DLD1 (cell line): ENCODE results near the gene CFAP299.
"Not testable (repeated sequence)": the region's sequence is repeated elsewhere in the genome, so short reads cannot be mapped to it uniquely, and the experiment has no call there.

Experiments
- in situ Hi-C: cut with HindIII; loops from 2 replicates; pipeline ENCODE4 v1.10.0; 2017; ENCODE audit warnings: low sequenced_read_pairs

Gene CFAP299

GRCh38 chr4:80578001-80578400 lies 242.5 kb downstream of the CFAP299 start:
- in situ Hi-C loops, result no loop called here

- in situ Hi-C loops, result no loop called here
Measured at GRCh38 chr4:80585542-80585941, 250.0 kb downstream of the CFAP299 start.

- in situ Hi-C loops, result no loop called here
Measured at GRCh38 chr4:80586716-80587115, 251.2 kb downstream of the CFAP299 start.

DNA sequence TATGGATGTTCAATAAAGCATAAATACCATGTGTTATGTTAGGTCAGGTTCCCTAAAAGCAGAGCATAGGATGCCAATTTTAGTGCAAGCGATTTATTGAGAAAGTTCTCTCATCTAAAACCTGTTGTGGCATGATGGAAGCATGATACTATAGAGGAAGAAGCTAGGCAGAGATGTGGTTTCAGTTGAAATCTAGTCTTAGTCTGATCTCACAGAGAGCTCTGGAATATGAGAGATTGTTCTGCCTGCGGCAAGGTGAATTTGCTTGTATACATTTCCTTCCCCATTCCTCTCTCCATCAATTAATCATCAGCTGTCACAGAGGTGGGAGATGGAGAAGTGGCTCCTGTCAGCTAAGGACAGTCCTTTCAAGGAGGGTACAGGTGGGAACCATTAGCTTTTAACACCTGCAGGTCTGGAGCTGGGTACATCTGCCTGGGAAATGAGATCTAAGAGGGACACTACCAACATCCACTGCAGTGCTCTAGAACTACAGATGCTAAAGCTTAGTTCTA lies 252.4 kb downstream of the CFAP299 start:
- in situ Hi-C loops, result no loop called here

GRCh38 chr4:80592950-80593349 lies 257.4 kb downstream of the CFAP299 start:
- in situ Hi-C loops, result no loop called here

DNA sequence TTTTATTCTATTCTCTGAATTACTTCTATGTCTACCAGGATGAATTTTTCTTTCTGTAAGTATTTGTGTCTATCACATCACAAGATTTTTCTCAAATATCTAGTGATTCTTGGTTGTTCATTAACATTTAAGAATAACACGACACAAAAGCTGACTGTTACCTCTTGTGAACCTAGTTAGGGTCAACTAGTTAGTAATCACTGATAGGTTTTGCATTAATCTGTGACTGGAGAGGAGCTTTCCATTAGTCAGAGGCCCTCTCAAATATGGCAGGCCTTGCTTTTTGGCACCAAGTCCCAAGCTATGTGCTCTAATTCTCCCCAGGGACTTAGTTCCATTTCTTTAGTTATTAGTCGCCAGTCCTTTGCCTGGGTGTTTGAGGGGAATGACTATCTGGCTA lies 259.2 kb downstream of the CFAP299 start:
- in situ Hi-C loops, result no loop called here

DNA sequence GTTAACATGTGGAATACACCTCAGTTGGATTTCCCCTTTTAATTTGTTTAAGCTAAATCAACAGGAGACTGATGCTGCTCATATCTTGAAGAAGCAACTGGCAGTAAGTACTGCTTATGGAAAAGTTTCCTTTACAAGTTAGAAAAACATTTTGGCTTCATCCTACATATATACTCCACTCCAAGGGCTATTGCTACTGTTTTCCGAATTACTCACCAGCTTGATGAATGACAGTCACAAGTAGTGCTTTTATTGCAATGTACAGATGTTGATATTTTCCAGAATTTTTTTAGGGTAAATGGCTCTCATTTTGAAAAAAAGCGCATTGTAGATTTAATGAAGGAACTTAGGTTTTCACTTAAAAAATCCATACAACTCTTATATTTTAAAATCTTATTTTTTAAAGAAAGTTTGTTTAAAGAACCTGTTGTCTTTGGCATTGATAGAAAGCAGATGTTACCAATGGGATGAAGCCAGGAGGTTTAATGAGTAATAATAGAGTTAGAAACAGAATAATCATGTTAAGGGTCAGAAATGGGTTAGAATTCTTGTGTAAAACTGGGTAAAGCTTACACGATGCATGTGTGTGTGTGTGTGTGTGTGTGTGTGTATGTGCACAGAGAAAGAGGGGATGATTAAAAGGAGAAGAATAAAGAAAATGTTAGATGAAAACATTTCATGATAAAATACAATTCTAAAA lies 272.9 kb downstream of the CFAP299 start:
- in situ Hi-C loops, result no loop called here

DNA sequence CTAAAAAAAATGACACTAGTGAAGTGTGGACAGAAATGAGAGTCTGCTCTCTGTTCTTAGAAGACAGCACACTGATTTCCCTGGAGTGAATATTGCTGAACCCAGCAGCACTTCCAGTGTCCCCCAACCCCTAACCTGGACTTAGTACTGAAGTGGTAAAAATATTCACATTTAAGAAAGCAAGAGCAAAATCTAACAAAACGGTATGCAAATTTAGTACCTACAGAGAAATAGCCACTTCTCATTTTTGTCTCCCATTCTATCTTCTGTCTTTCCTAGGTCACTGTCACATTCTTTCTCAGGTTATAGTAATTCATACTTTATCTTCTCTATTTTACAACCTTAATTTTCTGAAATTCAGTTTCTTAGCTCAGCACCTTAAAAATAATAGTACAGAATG lies 274.7 kb downstream of the CFAP299 start:
- in situ Hi-C loops, result no loop called here

DNA sequence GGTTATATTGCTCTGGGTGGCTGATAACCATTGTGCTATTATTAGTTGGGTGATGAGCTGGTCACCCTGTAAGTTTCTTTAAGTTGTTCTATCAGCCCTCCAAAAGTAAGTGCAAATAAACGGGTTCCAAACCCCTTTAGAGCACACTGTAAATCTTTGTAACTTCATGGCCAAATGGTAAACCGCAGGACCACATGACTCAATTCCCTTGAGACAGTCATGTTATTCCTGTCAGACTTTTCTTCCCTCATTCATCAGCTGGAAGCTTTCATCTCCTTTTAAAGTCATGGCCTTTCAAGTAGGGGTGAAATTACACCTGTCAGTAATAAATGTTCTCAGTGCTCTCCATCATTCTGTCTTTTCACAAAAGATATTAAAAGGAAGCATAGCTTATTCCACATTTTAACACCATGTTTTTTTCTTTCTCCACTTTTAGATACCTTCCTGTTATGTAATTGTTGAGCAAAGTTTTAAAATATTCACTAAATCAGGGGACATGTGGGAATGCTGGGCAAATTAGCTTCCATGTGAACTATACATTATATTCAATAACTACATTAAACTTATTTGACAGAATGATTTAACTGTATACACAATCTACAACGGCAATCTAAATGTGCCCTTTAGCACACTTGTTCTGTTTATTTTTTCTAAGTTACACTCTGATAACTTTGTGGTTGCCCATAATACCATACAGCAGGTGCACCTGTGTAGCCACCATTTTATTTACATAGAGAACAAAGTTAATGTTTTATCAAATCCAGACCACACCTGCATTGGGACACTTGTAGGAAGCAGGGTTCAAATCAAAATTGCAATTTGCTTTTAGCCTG lies 275.5 kb downstream of the CFAP299 start:
- in situ Hi-C loops, result no loop called here

DNA sequence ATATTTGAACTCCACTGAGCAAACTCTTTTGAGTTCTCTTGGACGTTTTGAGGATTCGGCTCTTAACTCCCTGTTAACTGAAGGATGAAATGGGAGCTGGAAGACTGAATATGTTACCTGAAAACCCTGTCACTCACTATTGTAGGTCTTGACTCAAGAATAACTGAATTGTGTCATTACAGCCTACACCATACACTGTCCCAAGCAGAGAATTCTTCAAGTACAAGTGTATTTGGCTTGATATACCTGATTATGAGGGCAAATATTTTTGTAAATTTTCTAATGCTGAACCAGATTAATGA lies 276.1 kb downstream of the CFAP299 start:
- in situ Hi-C loops, result no loop called here

GRCh38 chr4:80613470-80613869 lies 277.9 kb downstream of the CFAP299 start:
- in situ Hi-C loops, result no loop called here

- in situ Hi-C loops, result no loop called here
Measured at GRCh38 chr4:80614319-80614718, 278.8 kb downstream of the CFAP299 start.

DNA sequence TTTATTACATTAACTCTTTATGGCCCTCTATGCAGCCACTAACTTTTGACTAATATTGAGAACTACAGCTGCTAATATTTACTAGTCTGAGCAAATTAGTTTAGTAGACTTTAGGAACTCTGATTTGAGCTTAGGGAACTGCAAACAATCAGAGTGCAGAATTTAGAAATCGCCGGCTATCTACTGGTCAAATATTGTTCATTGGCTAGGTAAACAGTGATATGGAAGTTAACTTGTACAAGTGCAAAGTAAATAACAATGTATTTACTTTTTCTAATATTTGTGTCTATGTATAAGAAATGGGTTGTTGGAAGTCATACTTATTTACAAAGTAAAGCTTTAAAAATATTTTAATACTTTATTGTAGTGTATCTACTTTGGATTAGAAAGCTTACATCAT lies 279.6 kb downstream of the CFAP299 start:
- in situ Hi-C loops, result no loop called here

DNA sequence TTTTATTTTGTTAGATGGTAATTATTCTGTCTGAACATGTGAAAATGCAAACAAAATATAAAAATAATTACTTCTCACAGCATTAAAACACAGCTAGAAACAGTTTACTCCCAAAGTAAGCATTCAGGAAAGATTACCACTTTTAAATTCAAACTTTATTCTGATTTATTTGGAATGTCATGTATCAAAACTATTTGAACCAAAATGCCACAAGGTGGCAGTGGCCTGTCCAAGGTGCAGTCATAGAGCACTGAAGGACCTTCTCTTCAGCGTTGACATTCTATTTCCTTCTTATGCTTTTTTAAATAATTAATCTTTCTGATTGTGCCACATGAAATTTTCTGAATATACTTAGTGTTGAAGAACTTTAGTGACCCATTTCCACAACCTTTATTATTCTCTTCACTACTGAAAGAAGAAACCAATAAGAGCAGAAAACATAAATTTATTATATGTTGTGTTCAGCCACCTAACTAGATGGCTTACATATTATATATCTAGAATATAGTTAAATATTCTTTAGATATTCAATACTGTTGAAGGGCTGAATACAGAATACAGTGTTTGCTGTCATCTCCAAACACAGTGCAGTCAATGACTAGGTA lies 283.6 kb downstream of the CFAP299 start:
- in situ Hi-C loops, result no loop called here

DNA sequence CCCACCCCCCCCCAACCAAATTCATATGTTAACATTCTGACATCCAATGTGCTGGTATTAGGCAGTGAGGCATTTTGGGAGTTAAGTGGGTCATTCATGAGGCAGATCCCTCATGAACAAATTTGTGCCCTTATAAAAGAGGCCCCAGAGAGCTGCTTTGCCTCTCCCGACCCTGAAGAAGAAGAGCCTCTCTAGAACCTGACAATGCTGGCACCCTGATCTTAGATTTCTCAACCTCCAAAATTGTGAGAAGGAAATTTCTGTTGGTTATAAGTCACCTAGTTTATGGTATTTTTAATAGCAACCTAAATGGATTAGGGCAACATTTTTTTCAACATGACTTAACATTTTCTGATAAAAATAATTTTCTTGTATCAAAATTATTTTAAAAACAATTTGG lies 296.3 kb downstream of the CFAP299 start:
- in situ Hi-C loops, result no loop called here

GRCh38 chr4:80637190-80637589 lies 301.7 kb downstream of the CFAP299 start:
- in situ Hi-C loops, result no loop called here

GRCh38 chr4:80646061-80646460 lies 310.5 kb downstream of the CFAP299 start:
- in situ Hi-C loops, result no loop called here

- in situ Hi-C loops, result no loop called here
Measured at GRCh38 chr4:80655662-80656061, 320.1 kb downstream of the CFAP299 start.

GRCh38 chr4:80670118-80670517 lies 334.6 kb downstream of the CFAP299 start:
- in situ Hi-C loops, result not testable (repeated sequence)

DNA sequence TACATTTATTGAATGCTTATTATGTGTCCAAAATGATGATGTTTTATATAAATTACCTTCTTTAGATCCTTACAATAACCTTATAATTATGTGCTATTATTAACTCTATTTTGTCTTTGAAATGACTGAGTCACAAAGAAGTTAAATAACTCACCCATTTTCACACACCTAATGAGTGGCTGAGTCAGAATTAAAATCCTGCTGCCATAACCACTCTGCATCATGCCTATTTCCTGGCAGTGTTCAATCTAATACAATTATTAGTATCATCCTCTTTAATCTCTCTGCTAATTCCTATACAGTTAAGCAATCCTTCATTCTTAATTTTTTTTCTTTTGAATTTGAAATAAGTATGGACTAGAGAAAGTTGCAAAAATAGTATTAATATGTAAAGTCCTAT lies 342.9 kb downstream of the CFAP299 start:
- in situ Hi-C loops, result no loop called here

DNA sequence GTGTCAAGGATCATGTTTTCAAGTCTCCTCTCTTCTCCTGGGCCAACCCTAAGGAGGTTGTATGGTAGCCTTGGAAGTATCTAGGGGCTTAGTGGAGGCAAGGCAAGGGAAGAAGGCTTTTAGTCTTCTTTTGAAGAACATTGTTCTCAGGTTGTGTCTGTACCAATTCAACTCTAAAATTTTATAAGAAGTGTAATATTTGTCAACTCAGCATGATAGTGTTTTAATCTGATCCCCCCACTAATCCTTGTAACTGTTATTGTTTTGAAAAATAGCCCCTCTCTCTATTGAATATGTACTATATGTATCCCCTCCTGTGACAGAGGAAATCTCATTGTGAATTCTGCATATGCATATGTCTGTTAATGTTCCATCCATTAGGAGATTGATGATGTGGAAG lies 345.4 kb downstream of the CFAP299 start:
- in situ Hi-C loops, result no loop called here

GRCh38 chr4:80685214-80685613 lies 349.7 kb downstream of the CFAP299 start:
- in situ Hi-C loops, result no loop called here
